ENCODE data around the gene OSMR. TPM values are rescaled to one million over a fixed set of nuclear protein-coding genes. Genes with fewer than 3 reads are reported as not detected.

OSMR gene
- total and polyA plus RNA-seq, 2 donors (not counting 3 experiments of a cell fraction or from before 2014, with no cell fraction given): 6.1 to 19.7 TPM

DNA sequence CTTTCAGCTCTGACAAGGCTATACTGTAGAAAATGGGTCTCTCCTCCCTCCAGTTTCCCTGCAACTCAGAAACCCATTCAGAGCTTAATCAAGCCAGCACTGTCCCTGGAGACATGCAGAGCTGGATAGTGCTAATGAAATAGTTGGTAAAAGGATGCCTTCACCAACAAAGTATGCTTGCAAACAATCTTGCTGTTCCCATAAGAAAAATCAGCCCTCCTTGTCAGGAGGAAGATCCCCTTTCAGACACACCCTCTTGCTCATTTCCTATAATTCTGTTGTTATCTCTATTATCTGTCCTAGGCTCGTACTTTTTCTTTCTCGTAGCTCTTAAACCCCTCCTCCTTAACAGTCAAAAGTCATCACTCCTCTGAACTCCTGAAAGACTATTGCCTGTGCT, 9.9 kb upstream of the OSMR start:
- Histone ChIP-seq H3K27me3 (ENCODE audit: control insufficient read depth in 2 of 2, insufficient read depth in 2 of 2, low read length in 2 of 2) (no peaks in the 10 kb centered on the region), H3K9me3 (replicated peaks; ENCODE audit: control insufficient read depth, insufficient read depth, low read length) (no peaks in the 10 kb centered on the region), H3K4me3 (replicated peaks in 1 of 3; ENCODE audit: insufficient read depth in 1 of 3, low read depth in 1 of 3, low read length in 3 of 3) (no peak overlapping the region), H3K4me1 (ENCODE audit: control insufficient read depth, extremely low read depth, insufficient read depth, low read length) (peaks cover 5% of the 10 kb centered on the region), H2AFZ (ENCODE audit: low read depth, low read length) (no peak overlapping the region), H3K9ac (replicated peaks; ENCODE audit: extremely low read depth, insufficient read depth, low read length) (no peak overlapping the region), H3K79me2 (ENCODE audit: control insufficient read depth, insufficient read depth, low read length) (no peaks in the 10 kb centered on the region), H3K36me3 (ENCODE audit: control insufficient read depth in 2 of 2, extremely low read depth in 1 of 2, insufficient read depth in 2 of 2, low read length in 2 of 2) (no peaks in the 10 kb centered on the region), H4K20me1 (replicated peaks; ENCODE audit: control insufficient read depth, extremely low read depth, insufficient read depth, low read length) (no peaks in the 10 kb centered on the region), H3K9me1 (replicated peaks; ENCODE audit: control insufficient read depth, extremely low read depth, insufficient read depth, low read length) (no peaks in the 10 kb centered on the region), H3K4me2 (ENCODE audit: insufficient read depth, low read length) (peak overlapping the region; percentile 31), H3K27ac (ENCODE audit: insufficient read depth, low read depth, low read length) (no peak overlapping the region)
- ChIA-PET CTCF (interaction anchor here (0.9 to 1.2 kb wide), 3 partner anchors 82 to 394 kb away, joined by 4 to 10 read pairs (median 5); no protein-coding TSS in a partner anchor), POLR2A (no interaction called here)
- no TSS peak for BruUV-seq (replicated peaks)
- TF ChIP-seq EZH2 (IDR thresholded peaks at IDR 0.05; ENCODE audit: borderline replicate concordance, low read depth, low read length, severe bottlenecking): no peak
- no peak for TF ChIP-seq FOS (IDR thresholded peaks at IDR 0.05; ENCODE audit: borderline replicate concordance, insufficient read depth, low read length)
- no peak for TF ChIP-seq MYC (IDR thresholded peaks at IDR 0.05; ENCODE audit: low read depth, low read length)
- peak; percentile 67 for TF ChIP-seq GATA2 (IDR thresholded peaks at IDR 0.05; ENCODE audit: insufficient read depth, insufficient read length, low read depth, low read length)
- intact Hi-C loops (cut with micrococcal nuclease): no loop called here
- no peak for FAIRE-seq
- DNase-seq (ENCODE audit: low read depth, low spot score): peak; percentile 19
- dilution Hi-C loops (cut with MboI; ENCODE audit: extremely low pct_ligation_motif_present, low sequenced_read_pairs): no loop called here

DNA sequence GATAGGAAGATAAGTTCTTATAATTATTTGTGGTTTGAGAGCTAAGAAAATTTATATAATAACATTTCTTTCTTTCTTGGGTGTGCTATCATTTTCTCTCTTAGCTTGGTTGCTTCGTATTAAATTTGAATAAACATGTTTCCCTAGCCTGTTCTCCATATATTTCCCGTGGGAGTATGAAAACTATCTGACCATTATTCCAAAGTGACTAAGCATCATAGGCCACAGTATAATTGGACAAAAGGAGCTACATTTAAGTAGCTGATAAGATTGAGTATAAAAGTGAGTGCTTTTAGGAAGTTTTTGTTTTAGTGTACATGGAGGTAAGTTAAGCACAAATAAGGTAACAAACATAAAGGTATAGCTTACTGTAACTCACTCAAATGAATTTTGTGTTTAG, 8.4 kb upstream of the OSMR start:
- no TSS peak for BruUV-seq (replicated peaks)
- TF ChIP-seq JUN (IDR thresholded peaks at IDR 0.05; ENCODE audit: borderline replicate concordance, insufficient read depth, insufficient read length, low read depth) (no peak), POLR2AphosphoS5 (IDR thresholded peaks at IDR 0.05; ENCODE audit: insufficient read depth, low read depth, low read length) (no peak), MYC (IDR thresholded peaks at IDR 0.05; ENCODE audit: low read depth, low read length) (no peak), GATA2 (IDR thresholded peaks at IDR 0.05; ENCODE audit: insufficient read depth, insufficient read length, low read depth, low read length) (no peak), FOS (IDR thresholded peaks at IDR 0.05; ENCODE audit: borderline replicate concordance, insufficient read depth, low read length) (no peak), EZH2 (IDR thresholded peaks at IDR 0.05; ENCODE audit: borderline replicate concordance, low read depth, low read length, severe bottlenecking) (no peak), POLR2A (IDR thresholded peaks at IDR 0.05; ENCODE audit: low read depth, low read length) (no peak)
- TF ChIP-seq, protein P1, sequence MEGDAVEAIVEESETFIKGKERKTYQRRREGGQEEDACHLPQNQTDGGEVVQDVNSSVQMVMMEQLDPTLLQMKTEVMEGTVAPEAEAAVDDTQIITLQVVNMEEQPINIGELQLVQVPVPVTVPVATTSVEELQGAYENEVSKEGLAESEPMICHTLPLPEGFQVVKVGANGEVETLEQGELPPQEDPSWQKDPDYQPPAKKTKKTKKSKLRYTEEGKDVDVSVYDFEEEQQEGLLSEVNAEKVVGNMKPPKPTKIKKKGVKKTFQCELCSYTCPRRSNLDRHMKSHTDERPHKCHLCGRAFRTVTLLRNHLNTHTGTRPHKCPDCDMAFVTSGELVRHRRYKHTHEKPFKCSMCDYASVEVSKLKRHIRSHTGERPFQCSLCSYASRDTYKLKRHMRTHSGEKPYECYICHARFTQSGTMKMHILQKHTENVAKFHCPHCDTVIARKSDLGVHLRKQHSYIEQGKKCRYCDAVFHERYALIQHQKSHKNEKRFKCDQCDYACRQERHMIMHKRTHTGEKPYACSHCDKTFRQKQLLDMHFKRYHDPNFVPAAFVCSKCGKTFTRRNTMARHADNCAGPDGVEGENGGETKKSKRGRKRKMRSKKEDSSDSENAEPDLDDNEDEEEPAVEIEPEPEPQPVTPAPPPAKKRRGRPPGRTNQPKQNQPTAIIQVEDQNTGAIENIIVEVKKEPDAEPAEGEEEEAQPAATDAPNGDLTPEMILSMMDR (IDR thresholded peaks at IDR 0.05; ENCODE audit: extremely low read depth in 1 of 2, insufficient read depth in 1 of 2, low read depth in 1 of 2, low read length in 2 of 2): no peak
- H3K4me1 ChIP-seq (ENCODE audit: control insufficient read depth, extremely low read depth, insufficient read depth, low read length): peaks cover 5% of the 10 kb centered on the region
- H3K27me3 ChIP-seq (ENCODE audit: control insufficient read depth in 2 of 2, insufficient read depth in 2 of 2, low read length in 2 of 2): no peaks in the 10 kb centered on the region
- H3K9ac ChIP-seq (replicated peaks; ENCODE audit: extremely low read depth, insufficient read depth, low read length): no peak overlapping the region
- H3K79me2 ChIP-seq (ENCODE audit: control insufficient read depth, insufficient read depth, low read length): no peaks in the 10 kb centered on the region
- H2AFZ ChIP-seq (ENCODE audit: low read depth, low read length): no peak overlapping the region
- H3K4me3 ChIP-seq (replicated peaks in 1 of 3; ENCODE audit: insufficient read depth in 1 of 3, low read depth in 1 of 3, low read length in 3 of 3): no peak overlapping the region
- dilution Hi-C loops (cut with MboI; ENCODE audit: extremely low pct_ligation_motif_present, low sequenced_read_pairs): no loop called here
- no peaks in the 10 kb centered on the region for H3K36me3 ChIP-seq (ENCODE audit: control insufficient read depth in 2 of 2, extremely low read depth in 1 of 2, insufficient read depth in 2 of 2, low read length in 2 of 2)
- H3K9me3 ChIP-seq (replicated peaks; ENCODE audit: control insufficient read depth, insufficient read depth, low read length): no peaks in the 10 kb centered on the region
- DNase-seq (ENCODE audit: low read depth, low spot score): no peak
- no peaks in the 10 kb centered on the region for H4K20me1 ChIP-seq (replicated peaks; ENCODE audit: control insufficient read depth, extremely low read depth, insufficient read depth, low read length)
- no peak overlapping the region for H3K27ac ChIP-seq (ENCODE audit: insufficient read depth, low read depth, low read length)
- intact Hi-C loops (cut with micrococcal nuclease): no loop called here
- POLR2A ChIA-PET: no interaction called here
- H3K9me1 ChIP-seq (replicated peaks; ENCODE audit: control insufficient read depth, extremely low read depth, insufficient read depth, low read length): no peaks in the 10 kb centered on the region
- CTCF ChIA-PET: interaction anchor here (1.0 to 2.8 kb wide), 4 partner anchors 8 to 85 kb away, joined by 3 to 12 read pairs (median 6); no protein-coding TSS in a partner anchor
- FAIRE-seq: no peak
- H3K4me2 ChIP-seq (ENCODE audit: insufficient read depth, low read length): no peak overlapping the region
